ENCODE data around the gene SLIT3.

DNA sequence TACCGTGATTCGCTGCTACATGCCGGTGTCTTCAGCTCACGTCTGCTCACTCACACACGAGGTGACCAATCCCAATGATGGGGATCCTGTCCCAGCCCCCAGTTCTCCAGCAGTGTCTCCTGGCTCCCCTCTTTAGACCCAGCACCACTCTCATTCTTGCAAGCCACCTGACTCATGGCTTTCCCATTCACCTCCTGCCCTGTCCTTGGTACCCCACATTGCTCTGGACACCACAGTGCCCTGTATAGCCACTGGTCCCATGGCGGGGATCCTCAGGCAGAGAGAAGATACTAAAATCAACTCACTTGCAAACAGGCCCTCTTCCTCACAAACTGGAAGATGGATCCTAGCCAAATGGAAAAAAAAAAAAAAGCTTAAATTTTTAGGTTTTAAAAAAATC, 81.0 kb downstream of the SLIT3 start:
- TF ChIP-seq, protein P1, sequence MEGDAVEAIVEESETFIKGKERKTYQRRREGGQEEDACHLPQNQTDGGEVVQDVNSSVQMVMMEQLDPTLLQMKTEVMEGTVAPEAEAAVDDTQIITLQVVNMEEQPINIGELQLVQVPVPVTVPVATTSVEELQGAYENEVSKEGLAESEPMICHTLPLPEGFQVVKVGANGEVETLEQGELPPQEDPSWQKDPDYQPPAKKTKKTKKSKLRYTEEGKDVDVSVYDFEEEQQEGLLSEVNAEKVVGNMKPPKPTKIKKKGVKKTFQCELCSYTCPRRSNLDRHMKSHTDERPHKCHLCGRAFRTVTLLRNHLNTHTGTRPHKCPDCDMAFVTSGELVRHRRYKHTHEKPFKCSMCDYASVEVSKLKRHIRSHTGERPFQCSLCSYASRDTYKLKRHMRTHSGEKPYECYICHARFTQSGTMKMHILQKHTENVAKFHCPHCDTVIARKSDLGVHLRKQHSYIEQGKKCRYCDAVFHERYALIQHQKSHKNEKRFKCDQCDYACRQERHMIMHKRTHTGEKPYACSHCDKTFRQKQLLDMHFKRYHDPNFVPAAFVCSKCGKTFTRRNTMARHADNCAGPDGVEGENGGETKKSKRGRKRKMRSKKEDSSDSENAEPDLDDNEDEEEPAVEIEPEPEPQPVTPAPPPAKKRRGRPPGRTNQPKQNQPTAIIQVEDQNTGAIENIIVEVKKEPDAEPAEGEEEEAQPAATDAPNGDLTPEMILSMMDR (IDR thresholded peaks at IDR 0.05), result no peak
- no peak for TF ChIP-seq EZH2phosphoT487 (IDR thresholded peaks at IDR 0.05)
- no peak for TF ChIP-seq EZH2 (IDR thresholded peaks at IDR 0.05)
